Heart left ventricle (tissue), 13 donors: Measurements from ENCODE around the gene SLC22A4.

Experiments
- POLR2A ChIP-seq, 2 donors: fragments of 450-650 bp; IDR thresholded peaks; one replicate each; pipeline ENCODE4 v1.6.1; 2017; ENCODE audit warnings: antibody characterized with exemption in 2 of 2, mild to moderate bottlenecking in 2 of 2, moderate library complexity in 2 of 2
- TF ChIP-seq, protein P1 (sequence below), 12 donors: fragments of 200-600 bp; sonication (generic) in 4 of 12; IDR thresholded peaks; one replicate each; pipeline versions ENCODE4 v1.5.0 to v1.8.0; 2018 to 2022; ENCODE audit warnings: antibody characterized with exemption in 12 of 12, mild to moderate bottlenecking in 5 of 12
- donor health status: ischemic (EF 13 %, LVEDD 7.1; RV severe dilation, severe dysfunction).
- donor health status: DM: no; HTN: yes; CAD: no.
- donor health status: DM: no; HTN: no; CAD: no.
- donor health status: ischemic (EF 25% LVEDD 6.9; RV normal size, moderate dysfunction).
- donor health status: ischemic (EF 25% LVEDD 5.7; RV mildly dilated, moderate dysfunction).
- donor health status: ischemic (EF 35%, LVEDD 5.7; RV mildly dilated, moderate dysfunction).
- donor health status: nonischemic (EF 11% LVEDD 7.7; RV severe dilation, severe dysfunction).
- donor health status: DM: yes; HTN: yes; CAD: no.
- donor health status: PGD.
- donor health status: ischemic (EF 29% LVEDD 5.4; RV normal size, mild dysfunction).
- donor health status: nonischemic (EF 23%, LVEDD 6.1; RV moderate dilation, normal function).

DNA sequence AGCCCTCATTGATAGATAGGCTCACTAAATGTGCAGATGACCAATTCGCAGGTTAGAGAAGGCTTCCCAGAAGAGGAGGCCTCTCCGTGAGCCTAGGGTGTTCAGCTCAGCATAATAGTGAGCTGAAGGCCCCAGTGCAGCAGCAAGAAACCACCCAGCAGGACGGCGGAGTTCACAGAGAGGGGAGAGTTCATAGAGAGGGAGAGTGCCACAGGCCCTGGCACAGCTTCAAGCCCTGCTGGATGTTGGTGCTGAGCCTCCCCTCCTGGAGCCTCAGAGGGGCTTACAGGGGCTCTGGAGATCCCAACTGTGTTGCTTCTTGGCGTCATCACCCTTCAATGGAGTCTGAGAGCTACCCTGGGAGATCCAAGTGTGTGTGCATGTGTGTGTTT is 77.4 kb downstream of the SLC22A4 start:
- TF ChIP-seq, protein P1, sequence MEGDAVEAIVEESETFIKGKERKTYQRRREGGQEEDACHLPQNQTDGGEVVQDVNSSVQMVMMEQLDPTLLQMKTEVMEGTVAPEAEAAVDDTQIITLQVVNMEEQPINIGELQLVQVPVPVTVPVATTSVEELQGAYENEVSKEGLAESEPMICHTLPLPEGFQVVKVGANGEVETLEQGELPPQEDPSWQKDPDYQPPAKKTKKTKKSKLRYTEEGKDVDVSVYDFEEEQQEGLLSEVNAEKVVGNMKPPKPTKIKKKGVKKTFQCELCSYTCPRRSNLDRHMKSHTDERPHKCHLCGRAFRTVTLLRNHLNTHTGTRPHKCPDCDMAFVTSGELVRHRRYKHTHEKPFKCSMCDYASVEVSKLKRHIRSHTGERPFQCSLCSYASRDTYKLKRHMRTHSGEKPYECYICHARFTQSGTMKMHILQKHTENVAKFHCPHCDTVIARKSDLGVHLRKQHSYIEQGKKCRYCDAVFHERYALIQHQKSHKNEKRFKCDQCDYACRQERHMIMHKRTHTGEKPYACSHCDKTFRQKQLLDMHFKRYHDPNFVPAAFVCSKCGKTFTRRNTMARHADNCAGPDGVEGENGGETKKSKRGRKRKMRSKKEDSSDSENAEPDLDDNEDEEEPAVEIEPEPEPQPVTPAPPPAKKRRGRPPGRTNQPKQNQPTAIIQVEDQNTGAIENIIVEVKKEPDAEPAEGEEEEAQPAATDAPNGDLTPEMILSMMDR (IDR thresholded peaks at IDR 0.05) = no peak
- TF ChIP-seq POLR2A (IDR thresholded peaks at IDR 0.05) = no peak
